GM12874 (cell line): ENCODE measurements around the gene HOXA5.

Source experiments
- CTCF ChIP-seq: IDR thresholded peaks from 2 replicates; pipeline ENCODE4 v1.5.1; 2011; ENCODE audit warnings: low read depth, mild to moderate bottlenecking, control low read depth, low read length, moderate library complexity; ENCODE audit not compliant: insufficient read depth

Gene HOXA5

GRCh38 chr7:27116962-27117886 is 26.3 kb downstream of the HOXA5 start:
- no peak for TF ChIP-seq CTCF

GRCh38 chr7:27116031-27116961 is 27.2 kb downstream of the HOXA5 start:
- no peak for TF ChIP-seq CTCF

- TF ChIP-seq CTCF, result no peak
Measured at GRCh38 chr7:27115221-27116026, 28.1 kb downstream of the HOXA5 start.

GRCh38 chr7:27114881-27115220 is 28.6 kb downstream of the HOXA5 start:
- no peak for TF ChIP-seq CTCF

DNA sequence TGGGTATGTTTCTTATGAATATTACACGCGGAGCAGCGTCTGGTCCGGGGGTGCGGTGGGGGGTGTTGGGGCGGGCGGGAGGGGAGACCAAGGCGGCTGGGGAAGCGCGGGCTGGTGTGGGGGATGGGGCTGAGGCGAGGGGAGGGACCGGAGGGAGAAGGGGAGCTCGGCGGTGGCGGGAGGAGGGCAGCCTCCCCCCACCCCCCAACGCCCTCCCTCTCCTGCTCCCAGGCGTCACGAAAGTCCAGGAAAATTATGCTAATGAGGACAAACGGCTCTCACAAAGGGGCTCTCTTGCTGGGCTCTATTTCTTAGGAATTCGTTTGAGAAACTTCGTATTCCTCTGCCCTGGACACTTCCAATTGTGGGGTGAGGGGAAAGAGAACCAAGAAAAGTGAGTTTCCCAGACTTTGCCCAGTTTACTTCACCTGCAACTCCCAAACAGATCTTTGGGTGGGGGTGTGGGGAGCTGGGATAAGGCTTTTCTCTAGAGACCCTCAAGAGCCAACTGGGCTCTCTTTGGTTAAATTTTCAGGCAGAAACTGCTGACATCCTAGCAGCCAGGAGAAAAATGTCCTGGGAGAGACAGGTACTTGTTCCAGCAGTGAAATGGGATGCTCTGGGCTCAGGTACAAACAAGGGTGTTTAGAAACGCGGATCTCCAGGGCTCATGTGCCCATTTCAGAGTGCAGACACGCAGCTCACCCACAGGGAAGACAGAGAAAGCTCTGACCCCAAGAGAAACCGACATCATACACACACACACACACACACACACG is 29.3 kb downstream of the HOXA5 start:
- TF ChIP-seq CTCF, result no peak

- TF ChIP-seq CTCF, result no peak
Measured at GRCh38 chr7:27112955-27113949, 30.2 kb downstream of the HOXA5 start.
